Caco-2 (cell line): ENCODE data around the gene C3orf20. TPM values are rescaled to one million over a fixed set of nuclear protein-coding genes. Genes with fewer than 3 reads are reported as not detected.
A peak's percentile ranks its signal among the peaks of the same experiment; 100 is the strongest.

Experiments
- BruUV-seq: library from RNA; stranded (reverse); fragments of 400-500 nt; replicated peaks from 2 replicates; lab custom pipeline; 2021; lab: Mats Ljungman, UMichigan
- CTCF ChIA-PET: fragments of 300-600 bp; sonication (Branson Sonifier 250); formaldehyde crosslinking; loops from one replicate; lab custom pipeline; 2022; ENCODE audit warnings: antibody characterized with exemption; lab: Charles Lee
- POLR2A ChIA-PET: fragments of 300-600 bp; sonication (Branson Sonifier 250); formaldehyde crosslinking; loops from one replicate; lab custom pipeline; 2022; ENCODE audit warnings: antibody characterized with exemption; lab: Charles Lee
- DNase-seq, 2 experiments: peaks; one replicate each; pipeline versions ENCODE4 v3.0.0 to v3.0.0-alpha.2; 2020 to 2022
- H3K27me3 ChIP-seq: replicated peaks from 2 replicates; pipeline ENCODE4 v1.6.0; 2011; ENCODE audit warnings: low read length; ENCODE audit not compliant: control insufficient read depth, insufficient read depth
- H3K36me3 ChIP-seq: 2 replicates; pipeline ENCODE4 v1.5.1; 2011; ENCODE audit warnings: low read length; ENCODE audit not compliant: control insufficient read depth, insufficient read depth
- H3K4me1 ChIP-seq: fragments of 250-450 bp; sonication (Bioruptor Pico); 2 replicates; pipeline ENCODE4 v1.5.1; 2020; ENCODE audit warnings: mild to moderate bottlenecking
- H3K4me3 ChIP-seq: 2 replicates; pipeline ENCODE4 v1.5.1; 2011; ENCODE audit warnings: low read depth, mild to moderate bottlenecking, control low read depth, low read length
- H3K9me3 ChIP-seq: fragments of 250-450 bp; sonication (Bioruptor Pico); 2 replicates; pipeline ENCODE4 v1.5.1; 2020; ENCODE audit warnings: mild to moderate bottlenecking, moderate library complexity
- H3K27ac Mint-ChIP-seq: one replicate; pipeline ENCODE4 v1.8.0; 2022; ENCODE audit warnings: mixed read lengths; ENCODE audit not compliant: unreplicated experiment
- H3K27me3 Mint-ChIP-seq: one replicate; pipeline ENCODE4 v1.8.0; 2022; ENCODE audit warnings: mixed read lengths; ENCODE audit not compliant: insufficient read depth, unreplicated experiment
- H3K36me3 Mint-ChIP-seq: one replicate; pipeline ENCODE4 v1.8.0; 2022; ENCODE audit warnings: mild to moderate bottlenecking, mixed read lengths; ENCODE audit not compliant: insufficient read depth, unreplicated experiment
- H3K4me1 Mint-ChIP-seq: one replicate; pipeline ENCODE4 v1.8.0; 2022; ENCODE audit warnings: low read depth, mixed read lengths; ENCODE audit not compliant: unreplicated experiment
- H3K4me3 Mint-ChIP-seq: one replicate; pipeline ENCODE4 v1.8.0; 2022; ENCODE audit warnings: mild to moderate bottlenecking, moderate library complexity, mixed read lengths; ENCODE audit not compliant: unreplicated experiment
- H3K9me3 Mint-ChIP-seq: one replicate; pipeline ENCODE4 v1.8.0; 2022; ENCODE audit warnings: mixed read lengths; ENCODE audit not compliant: unreplicated experiment
- CTCF ChIP-seq, 2 experiments: fragments of 200-600 bp in 1 of 2; IDR thresholded peaks; 1 replicate in 1 of 2; 2 replicates in 1 of 2; pipeline versions ENCODE4 v1.5.1 to v1.8.0; 2011 to 2022; ENCODE audit warnings: antibody characterized with exemption in 1 of 2, control low read depth in 1 of 2, inconsistent platforms in 1 of 2, low read depth in 1 of 2, low read length in 1 of 2, mild to moderate bottlenecking in 1 of 2, moderate library complexity in 1 of 2; ENCODE audit not compliant: insufficient read depth in 1 of 2, severe bottlenecking in 1 of 2, unreplicated experiment in 1 of 2
- intact Hi-C: fragments of 100-400 bp; cut with micrococcal nuclease; formaldehyde crosslinking; loops from one replicate; pipeline ENCODE4 v1.10.0; 2022; ENCODE audit not compliant: unreplicated experiment
- total RNA-seq: library from RNA; stranded (reverse); gene quantifications from 2 replicates; pipeline ENCODE4 v1.2.3, GENCODE V29; 2022

Gene C3orf20
- total RNA-seq, 1 experiment from 2014 or later = 0.09 TPM

GRCh38 chr3:14658978-14659377, 16.0 kb upstream of the C3orf20 start:
- Mint-ChIP-seq H3K36me3 (peaks cover 77% of the 10 kb centered on the region), H3K4me1 (no peaks in the 10 kb centered on the region), H3K27me3 (no peaks in the 10 kb centered on the region), H3K4me3 (no peak overlapping the region), H3K9me3 (no peaks in the 10 kb centered on the region), H3K27ac (no peak overlapping the region)
- H3K4me1 ChIP-seq = no peaks in the 10 kb centered on the region
- H3K4me3 ChIP-seq = no peak overlapping the region
- intact Hi-C loops = no loop called here
- no TSS peak for BruUV-seq
- no peak for DNase-seq
- no peaks in the 10 kb centered on the region for H3K9me3 ChIP-seq
- no peak for TF ChIP-seq CTCF (IDR thresholded peaks at IDR 0.05; ENCODE audit: insufficient read depth in 1 of 2, low read depth in 1 of 2, low read length in 1 of 2, severe bottlenecking in 1 of 2, unreplicated experiment in 1 of 2)
- H3K27me3 ChIP-seq = no peaks in the 10 kb centered on the region
- H3K36me3 ChIP-seq = no peaks in the 10 kb centered on the region; the same call in none of the 2 replicates
- CTCF ChIA-PET = no interaction called here
- POLR2A ChIA-PET = no interaction called here

- no peaks in the 10 kb centered on the region for H3K27me3 Mint-ChIP-seq
- H3K4me3 ChIP-seq = no peak overlapping the region
- H3K9me3 Mint-ChIP-seq = no peaks in the 10 kb centered on the region
- peaks cover under 1% of the 10 kb centered on the region for H3K36me3 ChIP-seq
- H3K4me1 Mint-ChIP-seq = no peaks in the 10 kb centered on the region
- H3K36me3 Mint-ChIP-seq = peaks cover 85% of the 10 kb centered on the region
- no peaks in the 10 kb centered on the region for H3K4me1 ChIP-seq
- no peak for DNase-seq
- POLR2A ChIA-PET = interaction anchor here (1.2 kb wide), 1 partner anchor 10 kb away, joined by 3 read pairs; the partner anchor contains the start of gene CCDC174
- H3K27ac Mint-ChIP-seq = peak overlapping the region; percentile 26
- TF ChIP-seq CTCF (IDR thresholded peaks at IDR 0.05; ENCODE audit: insufficient read depth in 1 of 2, low read depth in 1 of 2, low read length in 1 of 2, severe bottlenecking in 1 of 2, unreplicated experiment in 1 of 2) = no peak
- intact Hi-C loops = no loop called here
- CTCF ChIA-PET = no interaction called here
- H3K9me3 ChIP-seq = no peaks in the 10 kb centered on the region
- no TSS peak for BruUV-seq
- no peak overlapping the region for H3K4me3 Mint-ChIP-seq
- no peaks in the 10 kb centered on the region for H3K27me3 ChIP-seq
Observed at GRCh38 chr3:14660942-14661341, 14.0 kb upstream of the C3orf20 start.

DNA sequence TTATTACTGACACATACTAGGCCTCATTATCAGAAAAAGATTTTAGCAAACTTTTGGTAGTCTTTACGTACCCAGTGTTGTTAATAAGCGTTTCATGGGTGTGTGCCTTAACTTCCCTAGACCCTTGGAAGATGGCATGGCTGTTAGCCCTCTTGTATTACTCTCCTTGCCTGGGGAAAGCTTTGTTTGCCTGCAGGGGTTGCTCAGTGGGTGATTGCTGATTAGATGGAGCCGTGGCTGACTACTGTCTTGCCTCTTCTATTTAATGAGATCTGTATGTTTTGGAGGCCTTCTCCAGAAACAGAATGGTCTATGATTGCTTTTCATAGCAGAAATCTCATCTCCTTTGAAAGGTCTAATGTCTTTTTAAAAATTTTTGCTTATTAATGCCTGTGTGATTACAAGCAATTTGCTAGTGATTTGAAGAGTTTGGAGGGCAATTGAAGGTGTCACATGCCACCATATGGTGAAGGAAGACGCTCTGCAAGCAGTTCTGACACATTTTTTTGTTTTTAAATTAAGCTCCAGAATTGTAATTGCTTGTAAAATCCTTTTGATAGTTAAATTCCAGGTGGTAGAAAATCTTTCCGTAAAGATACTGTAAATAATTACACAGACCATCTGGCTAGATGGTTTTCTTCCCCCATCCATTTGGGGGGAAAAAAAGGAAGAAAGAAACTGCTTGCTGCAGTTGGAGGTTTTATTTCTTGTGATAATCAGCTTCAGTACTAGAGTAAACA, 11.4 kb upstream of the C3orf20 start:
- CTCF ChIA-PET = no interaction called here
- no peak overlapping the region for H3K4me3 ChIP-seq
- peaks cover 12% of the 10 kb centered on the region for H3K4me1 ChIP-seq
- H3K9me3 ChIP-seq = no peaks in the 10 kb centered on the region
- intact Hi-C loops = no loop called here
- Mint-ChIP-seq H3K36me3 (peaks cover 90% of the 10 kb centered on the region), H3K27me3 (no peaks in the 10 kb centered on the region), H3K27ac (no peak overlapping the region), H3K4me1 (no peaks in the 10 kb centered on the region), H3K9me3 (no peaks in the 10 kb centered on the region), H3K4me3 (no peak overlapping the region)
- no peak for TF ChIP-seq CTCF (IDR thresholded peaks at IDR 0.05; ENCODE audit: insufficient read depth in 1 of 2, low read depth in 1 of 2, low read length in 1 of 2, severe bottlenecking in 1 of 2, unreplicated experiment in 1 of 2)
- DNase-seq = no peak
- no peaks in the 10 kb centered on the region for H3K27me3 ChIP-seq
- H3K36me3 ChIP-seq = peaks cover 3% of the 10 kb centered on the region
- BruUV-seq = no TSS peak
- POLR2A ChIA-PET = no interaction called here
